ENCODE measurements around the gene TTLL8. TPM values are rescaled to one million over a fixed set of nuclear protein-coding genes. Genes with fewer than 3 reads are reported as not detected.

TTLL8 gene
- total and polyA plus RNA-seq, 2 donors (not counting 1 experiment from before 2014, with no cell fraction given): not detected

- H3K4me2 ChIP-seq (ENCODE audit: extremely low read depth, insufficient read depth, low read length): no peak overlapping the region
- no peak overlapping the region for H3K27ac ChIP-seq (ENCODE audit: insufficient read depth, low read length)
- H2AFZ ChIP-seq (ENCODE audit: low read length): no peak overlapping the region
- H3K9me3 ChIP-seq (ENCODE audit: control insufficient read depth, insufficient read depth, low read depth, low read length): no peaks in the 10 kb centered on the region
- no peaks in the 10 kb centered on the region for H3K36me3 ChIP-seq (ENCODE audit: control insufficient read depth, insufficient read depth, low read length)
- H3K9ac ChIP-seq (ENCODE audit: insufficient read depth, low read length): no peak overlapping the region
- peaks cover 4% of the 10 kb centered on the region for H3K27me3 ChIP-seq (ENCODE audit: control insufficient read depth, insufficient read depth, low read length)
- H3K4me3 ChIP-seq (replicated peaks in 1 of 4; ENCODE audit: control extremely low read depth in 1 of 4, insufficient read depth in 1 of 4, low read depth in 3 of 4, low read length in 4 of 4): no peak overlapping the region
- no peak for DNase-seq (ENCODE audit: low read depth in 2 of 2)
- no peaks in the 10 kb centered on the region for H3K4me1 ChIP-seq (ENCODE audit: control insufficient read depth, extremely low read depth, insufficient read depth, low read length)
- TF ChIP-seq CTCF (conservative IDR thresholded peaks at IDR 0.05 in 1 of 2, IDR thresholded peaks at IDR 0.05 in 1 of 2; ENCODE audit: low read depth in 1 of 2, low read length in 2 of 2) (no peak), EZH2 (IDR thresholded peaks at IDR 0.05; ENCODE audit: low read length, missing control alignments) (no peak)
- no peaks in the 10 kb centered on the region for H4K20me1 ChIP-seq (ENCODE audit: control insufficient read depth, extremely low read depth, insufficient read depth, low read length)
- no peaks in the 10 kb centered on the region for H3K79me2 ChIP-seq (ENCODE audit: control insufficient read depth, insufficient read depth, low read length)
Measured at GRCh38 chr22:50104141-50104544, 46.0 kb upstream of the TTLL8 start.

- H2AFZ ChIP-seq (ENCODE audit: low read length): no peak overlapping the region
- H4K20me1 ChIP-seq (ENCODE audit: control insufficient read depth, extremely low read depth, insufficient read depth, low read length): no peaks in the 10 kb centered on the region
- no peaks in the 10 kb centered on the region for H3K36me3 ChIP-seq (ENCODE audit: control insufficient read depth, insufficient read depth, low read length)
- no peak overlapping the region for H3K4me3 ChIP-seq (replicated peaks in 1 of 4; ENCODE audit: control extremely low read depth in 1 of 4, insufficient read depth in 1 of 4, low read depth in 3 of 4, low read length in 4 of 4)
- DNase-seq (ENCODE audit: low read depth in 2 of 2): no peak
- no peak for TF ChIP-seq EZH2 (IDR thresholded peaks at IDR 0.05; ENCODE audit: low read length, missing control alignments)
- no peak for TF ChIP-seq CTCF (conservative IDR thresholded peaks at IDR 0.05 in 1 of 2, IDR thresholded peaks at IDR 0.05 in 1 of 2; ENCODE audit: low read depth in 1 of 2, low read length in 2 of 2)
- H3K9me3 ChIP-seq (ENCODE audit: control insufficient read depth, insufficient read depth, low read depth, low read length): no peaks in the 10 kb centered on the region
- no peak overlapping the region for H3K27ac ChIP-seq (ENCODE audit: insufficient read depth, low read length)
- H3K4me1 ChIP-seq (ENCODE audit: control insufficient read depth, extremely low read depth, insufficient read depth, low read length): no peaks in the 10 kb centered on the region
- no peaks in the 10 kb centered on the region for H3K79me2 ChIP-seq (ENCODE audit: control insufficient read depth, insufficient read depth, low read length)
- H3K27me3 ChIP-seq (ENCODE audit: control insufficient read depth, insufficient read depth, low read length): peaks cover 4% of the 10 kb centered on the region
- no peak overlapping the region for H3K4me2 ChIP-seq (ENCODE audit: extremely low read depth, insufficient read depth, low read length)
- H3K9ac ChIP-seq (ENCODE audit: insufficient read depth, low read length): no peak overlapping the region
Measured at GRCh38 chr22:50102946-50103345, 44.8 kb upstream of the TTLL8 start.

GRCh38 chr22:50101870-50102565 lies 43.9 kb upstream of the TTLL8 start:
- H3K4me3 ChIP-seq (replicated peaks in 1 of 4; ENCODE audit: control extremely low read depth in 1 of 4, insufficient read depth in 1 of 4, low read depth in 3 of 4, low read length in 4 of 4): no peak overlapping the region
- H3K4me1 ChIP-seq (ENCODE audit: control insufficient read depth, extremely low read depth, insufficient read depth, low read length): no peaks in the 10 kb centered on the region
- H3K9ac ChIP-seq (ENCODE audit: insufficient read depth, low read length): no peak overlapping the region
- no peaks in the 10 kb centered on the region for H3K79me2 ChIP-seq (ENCODE audit: control insufficient read depth, insufficient read depth, low read length)
- no peak overlapping the region for H2AFZ ChIP-seq (ENCODE audit: low read length)
- H3K4me2 ChIP-seq (ENCODE audit: extremely low read depth, insufficient read depth, low read length): no peak overlapping the region
- no peak for TF ChIP-seq CTCF (conservative IDR thresholded peaks at IDR 0.05 in 1 of 2, IDR thresholded peaks at IDR 0.05 in 1 of 2; ENCODE audit: low read depth in 1 of 2, low read length in 2 of 2)
- no peak for TF ChIP-seq EZH2 (IDR thresholded peaks at IDR 0.05; ENCODE audit: low read length, missing control alignments)
- H3K27me3 ChIP-seq (ENCODE audit: control insufficient read depth, insufficient read depth, low read length): peaks cover 4% of the 10 kb centered on the region
- no peaks in the 10 kb centered on the region for H3K9me3 ChIP-seq (ENCODE audit: control insufficient read depth, insufficient read depth, low read depth, low read length)
- no peak for DNase-seq (ENCODE audit: low read depth in 2 of 2)
- no peaks in the 10 kb centered on the region for H4K20me1 ChIP-seq (ENCODE audit: control insufficient read depth, extremely low read depth, insufficient read depth, low read length)
- H3K27ac ChIP-seq (ENCODE audit: insufficient read depth, low read length): no peak overlapping the region
- no peaks in the 10 kb centered on the region for H3K36me3 ChIP-seq (ENCODE audit: control insufficient read depth, insufficient read depth, low read length)

Data from fibroblast of lung (primary cell).